K562 (cell line): ENCODE data around the gene NCOA1. TPM values are rescaled to one million over a fixed set of nuclear protein-coding genes. Genes with fewer than 3 reads are reported as not detected.

Experiments
- ATAC-seq: fragments of 200-7000 bp; cut with Tn5 transposase; 3 replicates; pipeline ENCODE4 v1.9.1; 2020; ENCODE audit warnings: moderate library complexity
- BruUV-seq: library from RNA; stranded (reverse); fragments of 400-500 nt; replicated peaks from 2 replicates; lab custom pipeline; 2021; lab: Mats Ljungman, UMichigan
- CTCF ChIA-PET: fragments of 300-600 bp; formaldehyde crosslinking; extraction: SDS; loops from one replicate; lab custom pipeline; 2021; ENCODE audit warnings: low intra/inter-chr PET ratio; lab: Yijun Ruan, JAX
- POLR2A ChIA-PET: fragments of 300-600, 350-650 bp; sonication (Branson Sonifier 250); formaldehyde crosslinking; extraction: SDS; loops from one replicate; lab custom pipeline; 2021; ENCODE audit warnings: antibody characterized with exemption, inconsistent platforms; lab: Yijun Ruan, JAX
- DNase-seq, 4 experiments: peaks; one replicate each; pipeline versions ENCODE4 v3.0.0 to v3.0.0-alpha.2; 2011 to 2018; ENCODE audit warnings: low spot score in 3 of 4, mixed read lengths in 3 of 4; ENCODE audit errors: extremely low read depth in 1 of 4
- FAIRE-seq: peaks from 2 replicates; lab custom pipeline; 2011; peaks lifted over from hg19 to GRCh38; lab: Jason Lieb, UNC
- H2AFZ ChIP-seq: 2 replicates; pipeline ENCODE4 v1.6.0; 2011; ENCODE audit warnings: low read depth, low read length, control low read depth, inconsistent platforms
- H3K27ac ChIP-seq: fragments of 200-600 bp; 3 replicates; pipeline ENCODE4 v1.8.0; 2011; ENCODE audit warnings: low read depth, mild to moderate bottlenecking, control low read depth, inconsistent platforms, low read length, moderate library complexity, mixed read lengths; ENCODE audit errors: extremely low read depth
- H3K27me3 ChIP-seq, 2 experiments: fragments of 300-600 bp in 1 of 2; 2 replicates in 1 of 2; 3 replicates in 1 of 2; pipeline versions ENCODE4 v1.6.0 to v1.8.0; 2011; ENCODE audit warnings: inconsistent platforms in 2 of 2, low read length in 2 of 2, mild to moderate bottlenecking in 1 of 2, mixed read lengths in 1 of 2, moderate library complexity in 1 of 2; ENCODE audit not compliant: control insufficient read depth in 2 of 2, insufficient read depth in 2 of 2
- H3K36me3 ChIP-seq: fragments of 300-600 bp; 3 replicates; pipeline ENCODE4 v1.8.0; 2011; ENCODE audit warnings: mild to moderate bottlenecking, low read length, inconsistent platforms; ENCODE audit not compliant: control insufficient read depth, insufficient read depth
- H3K4me1 ChIP-seq, 2 experiments: fragments of 200-600 bp in 1 of 2; replicated peaks in 1 of 2; 2 replicates in 1 of 2; 3 replicates in 1 of 2; pipeline versions ENCODE4 v1.5.1 to v1.8.0; 2011; ENCODE audit warnings: inconsistent platforms in 2 of 2, low read length in 2 of 2, mild to moderate bottlenecking in 1 of 2, mixed read lengths in 1 of 2, moderate library complexity in 1 of 2; ENCODE audit not compliant: control insufficient read depth in 2 of 2, insufficient read depth in 2 of 2
- H3K4me2 ChIP-seq: 2 replicates; pipeline ENCODE4 v1.6.1; 2011; ENCODE audit warnings: low read length, control low read depth, inconsistent platforms, mixed read lengths; ENCODE audit not compliant: insufficient read depth
- H3K4me3 ChIP-seq: fragments of 200-600 bp; sonication (generic), shearing (Covaris generic); 2 replicates; pipeline ENCODE4 v1.5.1; 2016; ENCODE audit warnings: control low read depth, inconsistent platforms
- H3K79me2 ChIP-seq: fragments of 200-600 bp; 3 replicates; pipeline ENCODE4 v1.8.0; 2011; ENCODE audit warnings: low read length, inconsistent platforms; ENCODE audit not compliant: control insufficient read depth, insufficient read depth
- H3K9ac ChIP-seq, 2 experiments: 2 replicates each; pipeline versions ENCODE4 v1.6.0 to v1.6.1; 2011; ENCODE audit warnings: low read depth in 2 of 2, low read length in 2 of 2, control low read depth in 1 of 2, inconsistent platforms in 1 of 2, mild to moderate bottlenecking in 1 of 2, mixed read lengths in 1 of 2; ENCODE audit not compliant: insufficient read depth in 1 of 2
- H3K9me1 ChIP-seq: one replicate; pipeline ENCODE4 v1.6.0; 2011; ENCODE audit warnings: inconsistent platforms, mild to moderate bottlenecking, low read length, moderate library complexity; ENCODE audit not compliant: control insufficient read depth, insufficient read depth
- H3K9me3 ChIP-seq: replicated peaks from 2 replicates; pipeline ENCODE4 v1.5.1; 2011; ENCODE audit warnings: low read depth, low read length, inconsistent platforms; ENCODE audit not compliant: control insufficient read depth, insufficient read depth
- H4K20me1 ChIP-seq: replicated peaks from 2 replicates; pipeline ENCODE4 v1.6.1; 2011; ENCODE audit warnings: low read length, inconsistent platforms, mixed read lengths; ENCODE audit not compliant: control insufficient read depth, insufficient read depth
- WGBS: fragments of 100-300 bp; shearing (Covaris generic); methylation state at CpG from one replicate; pipeline ENCODE4 v1.1.6; 2016; ENCODE audit warnings: low coverage, mixed read lengths; ENCODE audit not compliant: insufficient coverage; ENCODE audit errors: missing lambda C conversion rate; 5-methylcytosine and 5-hydroxymethylcytosine counted together
- in situ Hi-C: fragments of 300-500 bp; cut with MboI; formaldehyde crosslinking; loops from 4 replicates; pipeline ENCODE4 v1.15.0; 2018; ENCODE audit warnings: inconsistent platforms, mixed read lengths
- intact Hi-C: fragments of 100-400 bp; cut with micrococcal nuclease; formaldehyde crosslinking; loops from 2 replicates; pipeline ENCODE4 v1.14.2; 2022
- polyA plus RNA-seq, 8 experiments: library from polyadenylated mRNA; depleted of rRNA in 4 of 8; stranded (reverse) in 5 of 8; unstranded in 3 of 8; fragments of >200 nt; fragmentation: Nextera tagmentation in 2 of 8; fragmentation: Illumina TruSeq in 1 of 8; extraction: Ambion mirVana in 2 of 8; extraction: Trizol in 1 of 8; gene quantifications; 2 replicates each; pipeline versions ENCODE4 v1.2.1 to v1.2.3, GENCODE V29; 2011 to 2014; ENCODE audit warnings: inconsistent platforms in 1 of 8, missing spikeins in 1 of 8
- total RNA-seq, 7 experiments: library from RNA; depleted of rRNA in 6 of 7; stranded (reverse); fragments of >200 nt in 6 of 7; fragmentation: Illumina TruSeq in 2 of 7; extraction: Trizol in 2 of 7; gene quantifications; 2 replicates each; pipeline versions ENCODE4 v1.2.1 to v1.2.3, GENCODE V29; 2011 to 2021; ENCODE audit warnings: low replicate concordance in 1 of 7
- TF ChIP-seq, protein P1 (sequence below): fragments of 450-650 bp; IDR thresholded peaks from 2 replicates; pipeline ENCODE4 v1.7.1; 2018; ENCODE audit warnings: mild to moderate bottlenecking, low read depth; ENCODE audit not compliant: partially characterized antibody

Gene NCOA1
- total and polyA plus RNA-seq, 9 of the 15 experiments (the other 6 are each of a cell fraction or from before 2014, with no cell fraction given) = 4.9 to 25.7 (median 17.0) TPM

DNA sequence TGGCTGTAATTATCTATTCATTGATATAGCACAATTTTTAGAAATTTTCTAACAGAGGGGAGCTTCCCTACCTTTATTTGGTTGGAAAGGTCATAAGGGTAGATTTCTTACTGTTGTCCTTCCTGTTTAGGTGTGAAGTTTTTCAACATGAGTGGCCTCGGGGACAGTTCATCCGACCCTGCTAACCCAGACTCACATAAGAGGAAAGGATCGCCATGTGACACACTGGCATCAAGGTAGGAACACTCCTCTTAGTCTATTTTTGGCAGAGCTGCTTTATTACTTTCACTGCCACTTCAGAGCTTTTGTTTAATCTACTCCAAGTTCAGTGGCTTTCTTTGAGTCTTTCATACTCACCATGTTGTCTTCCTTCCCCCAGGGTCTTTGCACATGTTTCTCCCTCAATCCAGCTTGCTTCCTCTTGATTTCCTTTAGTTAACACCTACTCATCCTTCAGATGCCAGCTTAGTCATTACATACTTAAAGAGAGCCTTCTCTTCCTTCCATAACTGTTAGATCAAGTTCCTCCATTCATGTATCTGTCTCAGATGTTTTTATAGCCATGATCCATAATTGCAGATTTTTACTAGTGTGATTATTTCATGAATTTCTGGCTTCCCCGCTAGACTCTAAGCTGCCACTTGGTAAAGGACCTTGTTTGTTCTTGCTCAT, 167.6 kb downstream of the NCOA1 start:
- CTCF ChIA-PET = no interaction called here
- ATAC-seq = no peak

More for the DNA sequence above, 167.6 kb downstream of the NCOA1 start:
- no peak overlapping the region for H2AFZ ChIP-seq
- TF ChIP-seq, protein P1, sequence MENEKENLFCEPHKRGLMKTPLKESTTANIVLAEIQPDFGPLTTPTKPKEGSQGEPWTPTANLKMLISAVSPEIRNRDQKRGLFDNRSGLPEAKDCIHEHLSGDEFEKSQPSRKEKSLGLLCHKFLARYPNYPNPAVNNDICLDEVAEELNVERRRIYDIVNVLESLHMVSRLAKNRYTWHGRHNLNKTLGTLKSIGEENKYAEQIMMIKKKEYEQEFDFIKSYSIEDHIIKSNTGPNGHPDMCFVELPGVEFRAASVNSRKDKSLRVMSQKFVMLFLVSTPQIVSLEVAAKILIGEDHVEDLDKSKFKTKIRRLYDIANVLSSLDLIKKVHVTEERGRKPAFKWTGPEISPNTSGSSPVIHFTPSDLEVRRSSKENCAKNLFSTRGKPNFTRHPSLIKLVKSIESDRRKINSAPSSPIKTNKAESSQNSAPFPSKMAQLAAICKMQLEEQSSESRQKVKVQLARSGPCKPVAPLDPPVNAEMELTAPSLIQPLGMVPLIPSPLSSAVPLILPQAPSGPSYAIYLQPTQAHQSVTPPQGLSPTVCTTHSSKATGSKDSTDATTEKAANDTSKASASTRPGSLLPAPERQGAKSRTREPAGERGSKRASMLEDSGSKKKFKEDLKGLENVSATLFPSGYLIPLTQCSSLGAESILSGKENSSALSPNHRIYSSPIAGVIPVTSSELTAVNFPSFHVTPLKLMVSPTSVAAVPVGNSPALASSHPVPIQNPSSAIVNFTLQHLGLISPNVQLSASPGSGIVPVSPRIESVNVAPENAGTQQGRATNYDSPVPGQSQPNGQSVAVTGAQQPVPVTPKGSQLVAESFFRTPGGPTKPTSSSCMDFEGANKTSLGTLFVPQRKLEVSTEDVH = no peak
- TF ChIP-seq, all 486 proteins: peak for 0
- Histone ChIP-seq H3K36me3 (peaks cover 6% of the 10 kb centered on the region; the same call in 1 of the 3 replicates), H3K79me2 (no peaks in the 10 kb centered on the region), H3K9me3 (no peaks in the 10 kb centered on the region), H3K4me3 (no peak overlapping the region), H3K9ac (no peak overlapping the region), H3K4me2 (no peak overlapping the region), H3K27me3 (no peaks in the 10 kb centered on the region), H3K9me1 (no peaks in the 10 kb centered on the region), H3K27ac (no peak overlapping the region), H3K4me1 (no peaks in the 10 kb centered on the region), H4K20me1 (no peaks in the 10 kb centered on the region)
- in situ Hi-C loops = no loop called here
- DNase-seq (no peak), FAIRE-seq (no peak)
- 97% methylated on average over 4 of the region's 4 CpGs for WGBS
- BruUV-seq = no TSS peak
- POLR2A ChIA-PET = interaction anchor here (1.1 to 2.1 kb wide), 2 partner anchors 9 to 15 kb away, joined by 3 to 4 read pairs; no protein-coding TSS in a partner anchor
- intact Hi-C loops = no loop called here
